Tibial artery (tissue), 4 donors: Measurements from ENCODE around the gene ABCC1.

Source experiments
- DNase-seq, 2 donors: peaks; one replicate each; pipeline ENCODE4 v3.0.0-alpha.2; 2019
- H3K27ac ChIP-seq, 2 donors: fragments of 200-600 bp; sonication (generic) in 1 of 2; 1 replicate in 1 of 2; 2 replicates in 1 of 2; pipeline ENCODE4 v1.5.1; 2018 to 2019; ENCODE audit warnings: mild to moderate bottlenecking in 1 of 2
- H3K27me3 ChIP-seq, 2 donors: fragments of 200-600 bp; sonication (generic) in 1 of 2; one replicate each; pipeline versions ENCODE4 v1.5.1 to v1.6.0; 2016 to 2019
- H3K36me3 ChIP-seq, 3 donors: fragments of 200-600 bp; sonication (generic) in 2 of 3; one replicate each; pipeline ENCODE4 v1.5.1; 2016 to 2019; ENCODE audit warnings: mild to moderate bottlenecking in 2 of 3
- H3K4me1 ChIP-seq, 4 donors: fragments of 200-600 bp; sonication (generic) in 2 of 4; 1 replicate in 3 of 4; 2 replicates in 1 of 4; pipeline ENCODE4 v1.5.1; 2016 to 2019
- H3K4me3 ChIP-seq, 2 donors: fragments of 200-600 bp; sonication (generic) in 1 of 2; 1 replicate in 1 of 2; 2 replicates in 1 of 2; pipeline ENCODE4 v1.5.1; 2018 to 2019; ENCODE audit warnings: mild to moderate bottlenecking in 2 of 2
- H3K9me3 ChIP-seq, 3 donors: fragments of 200-600 bp; sonication (generic) in 1 of 3; one replicate each; pipeline ENCODE4 v1.5.1; 2016 to 2019
- CTCF ChIP-seq, 2 experiments: fragments of 200-600 bp in 1 of 2; fragments of 450-650 bp in 1 of 2; IDR thresholded peaks; one replicate each; pipeline ENCODE4 v1.5.1; 2017 to 2019; ENCODE audit warnings: antibody characterized with exemption in 2 of 2, mild to moderate bottlenecking in 1 of 2, moderate library complexity in 1 of 2
- intact Hi-C: fragments of 100-400 bp; cut with DNase I; formaldehyde crosslinking; loops from one replicate; pipeline ENCODE4 v1.15.0; 2023; ENCODE audit warnings: low total_unique reads

Gene ABCC1

GRCh38 chr16:16051132-16051531 is 101.7 kb downstream of the ABCC1 start:
- intact Hi-C loops: no loop called here
- no peaks in the 10 kb centered on the region for H3K27me3 ChIP-seq
- no peak overlapping the region for H3K27ac ChIP-seq
- no peak for DNase-seq
- H3K4me1 ChIP-seq: no peaks in the 10 kb centered on the region
- H3K9me3 ChIP-seq: no peaks in the 10 kb centered on the region
- no peak overlapping the region for H3K4me3 ChIP-seq
- peaks cover 50 to 92% (median 63%) of the 10 kb centered on the region in 3 donors for H3K36me3 ChIP-seq
- no peak for TF ChIP-seq CTCF (IDR thresholded peaks at IDR 0.05)

DNA sequence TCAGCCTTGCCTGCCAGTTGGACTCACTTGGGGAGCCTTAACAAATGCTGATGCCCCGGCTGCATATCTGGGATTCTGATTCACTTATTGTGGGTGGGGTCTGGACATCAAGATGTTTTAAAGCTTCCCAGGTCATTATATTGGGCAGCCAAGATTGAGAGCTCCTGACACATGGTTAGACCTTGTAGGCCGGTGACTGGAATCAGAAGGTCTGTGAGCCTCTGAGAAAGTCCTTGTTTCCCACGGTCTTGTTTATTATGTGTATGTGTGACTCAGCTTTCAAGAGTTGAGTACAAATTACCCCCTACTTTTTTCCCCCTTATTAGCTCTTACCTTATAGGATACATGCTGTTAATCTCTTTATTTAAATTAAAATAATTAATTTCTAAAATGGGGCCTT is 103.5 kb downstream of the ABCC1 start:
- DNase-seq: no peak
- H3K9me3 ChIP-seq: no peaks in the 10 kb centered on the region
- no peaks in the 10 kb centered on the region for H3K27me3 ChIP-seq
- H3K36me3 ChIP-seq: peaks cover 49 to 92% (median 55%) of the 10 kb centered on the region in 3 donors
- no peaks in the 10 kb centered on the region for H3K4me1 ChIP-seq
- no peak overlapping the region for H3K27ac ChIP-seq
- H3K4me3 ChIP-seq: no peak overlapping the region
- intact Hi-C loops: no loop called here
- TF ChIP-seq CTCF (IDR thresholded peaks at IDR 0.05): no peak

- TF ChIP-seq CTCF (IDR thresholded peaks at IDR 0.05): no peak
- H3K9me3 ChIP-seq: no peaks in the 10 kb centered on the region
- intact Hi-C loops: no loop called here
- peaks cover 0 to 8% (median 0%) of the 10 kb centered on the region in 4 donors for H3K4me1 ChIP-seq
- peaks cover 27 to 79% (median 46%) of the 10 kb centered on the region in 3 donors for H3K36me3 ChIP-seq
- no peak overlapping the region for H3K4me3 ChIP-seq
- H3K27ac ChIP-seq: no peak overlapping the region
- no peak for DNase-seq
- no peaks in the 10 kb centered on the region for H3K27me3 ChIP-seq
Measured at GRCh38 chr16:16057102-16057501, 107.7 kb downstream of the ABCC1 start.

GRCh38 chr16:16059160-16059559 is 109.7 kb downstream of the ABCC1 start:
- H3K36me3 ChIP-seq: peaks cover 18 to 64% (median 33%) of the 10 kb centered on the region in 3 donors
- H3K9me3 ChIP-seq: no peaks in the 10 kb centered on the region
- H3K27me3 ChIP-seq: no peaks in the 10 kb centered on the region
- no peak overlapping the region for H3K4me3 ChIP-seq
- no peak for DNase-seq
- intact Hi-C loops: no loop called here
- TF ChIP-seq CTCF (IDR thresholded peaks at IDR 0.05): no peak
- no peak overlapping the region for H3K27ac ChIP-seq
- peaks cover 0 to 19% (median 0%) of the 10 kb centered on the region in 4 donors for H3K4me1 ChIP-seq

DNA sequence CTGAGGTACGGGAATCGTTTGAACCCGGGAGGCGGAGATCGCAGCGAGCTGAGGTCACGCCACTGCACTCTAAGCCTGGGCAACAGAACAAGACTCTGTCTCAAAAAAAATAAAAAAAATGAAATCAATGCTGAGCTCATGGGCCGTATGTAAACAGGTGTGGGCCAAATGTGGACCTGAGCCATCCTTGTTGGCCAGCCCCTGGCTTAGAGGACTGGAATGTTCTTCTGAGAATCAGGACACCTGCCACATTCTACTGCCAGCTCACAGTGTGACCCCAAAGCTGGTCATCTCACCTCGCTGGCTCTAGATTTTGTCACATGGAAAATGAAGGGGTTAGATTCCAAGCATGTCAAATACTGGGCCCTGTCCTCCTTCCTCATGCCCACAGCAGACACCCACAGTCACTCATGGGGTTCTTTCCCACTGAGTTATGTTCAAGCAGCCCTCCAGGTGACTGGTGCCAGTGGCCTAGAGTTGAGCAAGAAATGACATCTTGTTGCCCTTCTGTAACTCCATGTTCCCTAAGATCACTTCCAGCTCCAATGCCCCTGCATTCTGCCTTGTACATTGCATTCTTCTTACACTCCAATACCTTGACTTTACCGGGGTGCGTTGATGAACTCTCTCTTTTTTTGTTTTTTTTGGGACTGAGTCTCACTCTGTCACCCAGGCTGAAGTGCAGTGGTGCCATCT is 110.6 kb downstream of the ABCC1 start:
- Histone ChIP-seq H3K27ac (no peak overlapping the region), H3K4me3 (no peak overlapping the region), H3K4me1 (peaks cover 0 to 19% (median 0%) of the 10 kb centered on the region in 4 donors), H3K9me3 (no peaks in the 10 kb centered on the region), H3K27me3 (no peaks in the 10 kb centered on the region), H3K36me3 (peaks cover 18 to 62% (median 36%) of the 10 kb centered on the region in 3 donors)
- no peak for TF ChIP-seq CTCF (IDR thresholded peaks at IDR 0.05)
- DNase-seq: no peak
- intact Hi-C loops: no loop called here
